GM19452 (cell line): ENCODE results near the gene EMILIN1.
"Not testable (repeated sequence)": the region's sequence is repeated elsewhere in the genome, so short reads cannot be mapped to it uniquely, and the experiment has no call there.

Experiments
- ATAC-seq: cut with Tn5 transposase; IDR thresholded peaks from one replicate; pipeline ENCODE4 v1.9.1; 2021; ENCODE audit not compliant: unreplicated experiment

The EMILIN1 gene

DNA sequence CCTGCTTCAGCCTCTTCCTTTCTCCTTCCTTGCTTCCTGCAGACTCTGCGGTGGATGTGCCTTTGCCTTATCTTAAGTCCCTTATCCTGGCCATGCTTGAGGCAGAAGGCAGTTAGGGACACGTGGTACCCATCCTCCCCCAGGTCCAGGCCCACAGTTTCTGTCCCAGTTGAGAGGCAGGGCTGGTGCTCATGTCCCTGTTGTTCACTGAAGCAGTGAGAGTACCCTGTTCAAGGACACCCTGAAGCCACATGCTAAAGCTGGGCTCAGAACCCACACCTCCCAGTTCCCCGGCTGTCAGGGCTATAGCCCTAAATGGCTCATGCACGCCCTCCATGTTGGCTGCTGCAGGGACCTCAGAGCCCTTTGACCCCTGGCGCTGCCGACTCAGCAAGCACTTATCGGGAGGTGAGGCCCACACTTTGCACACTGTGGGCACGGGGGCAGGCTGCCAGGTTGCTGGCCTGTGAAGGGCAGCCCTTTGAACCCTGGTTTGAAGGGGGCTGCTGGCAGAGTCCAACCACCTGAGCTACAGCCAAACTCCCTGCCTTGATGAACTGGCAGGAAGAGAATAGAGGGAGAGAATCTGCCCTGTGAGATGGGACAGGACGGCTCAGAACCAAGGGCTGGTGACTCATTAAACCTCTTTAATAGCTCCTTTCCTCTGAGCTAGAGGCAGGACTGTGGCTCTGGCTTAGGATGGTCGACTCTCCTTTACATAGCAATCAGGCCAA is 14.4 kb downstream of the EMILIN1 start:
- no peak for ATAC-seq

DNA sequence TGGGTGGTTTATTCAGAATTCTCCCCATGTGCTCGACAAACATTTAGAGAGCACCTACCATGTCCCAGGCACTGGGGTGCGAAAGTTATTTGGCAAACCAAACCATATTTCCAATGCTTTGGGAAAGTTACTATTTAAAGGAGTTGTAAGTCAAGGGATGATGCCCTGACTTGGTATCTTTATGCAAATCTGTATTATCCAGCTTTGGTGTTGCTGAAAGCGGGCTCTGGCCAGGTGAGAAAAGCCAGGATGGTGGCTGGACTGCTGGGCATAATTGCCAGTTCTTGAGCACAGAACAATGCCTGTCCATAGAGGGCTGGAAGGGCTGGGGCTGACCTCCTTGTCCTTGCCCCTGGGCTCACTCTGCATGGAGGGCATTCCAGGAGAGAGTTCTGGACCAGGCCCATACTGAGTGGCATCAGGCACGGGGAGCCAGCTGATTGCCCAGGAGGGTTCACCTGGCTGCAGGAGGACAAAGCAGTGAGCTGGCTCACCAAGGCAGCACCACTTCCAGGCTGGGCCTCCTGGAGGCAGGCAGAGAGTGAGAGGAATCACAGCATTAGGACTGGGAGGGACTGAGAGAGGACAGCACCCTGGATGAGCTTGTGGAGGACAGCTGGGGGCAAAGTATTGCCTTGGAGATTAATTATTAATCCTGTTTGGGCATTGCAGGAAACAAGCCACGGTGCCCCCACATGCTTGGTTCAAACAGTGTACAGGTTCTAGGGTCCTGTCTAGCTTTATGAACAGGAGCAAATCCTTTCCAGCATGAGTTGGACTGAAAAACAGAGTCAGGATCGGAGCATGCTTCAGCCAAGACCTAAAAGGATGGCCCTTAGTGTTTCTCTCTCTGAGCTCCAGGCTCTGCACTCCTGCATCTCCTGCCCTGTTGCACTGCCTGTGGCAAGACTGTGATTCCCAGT is 15.3 kb downstream of the EMILIN1 start:
- no peak for ATAC-seq

DNA sequence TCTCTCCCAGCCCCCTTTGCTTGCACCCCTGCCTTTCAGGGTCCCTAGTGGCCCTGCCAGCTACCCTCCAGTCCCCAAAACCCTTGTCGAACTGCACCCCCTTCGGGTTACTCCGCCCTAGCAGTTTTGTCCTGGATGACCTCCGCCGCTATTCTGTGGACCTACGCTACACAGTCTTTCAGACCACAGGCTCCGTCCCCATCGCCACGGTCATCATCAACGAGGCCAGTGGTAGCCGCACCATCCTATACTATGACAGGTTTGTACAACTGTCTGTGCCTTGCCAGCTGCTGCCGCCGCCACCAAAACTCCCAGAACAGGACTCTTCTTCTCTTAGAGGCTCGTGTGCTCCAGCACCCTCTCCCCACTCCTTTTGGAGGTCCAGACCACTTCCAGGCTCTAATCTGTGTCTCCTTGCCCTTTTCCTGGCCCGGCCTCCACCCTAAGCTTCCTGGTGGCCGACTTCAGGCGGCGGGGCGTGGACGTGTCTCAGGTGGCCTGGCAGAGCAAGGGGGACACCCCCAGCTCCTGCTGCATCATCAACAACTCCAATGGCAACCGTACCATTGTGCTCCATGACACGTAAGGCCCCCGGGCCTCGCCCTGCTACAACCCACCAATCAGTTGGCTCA is 16.1 kb downstream of the EMILIN1 start:
- no peak for ATAC-seq

DNA sequence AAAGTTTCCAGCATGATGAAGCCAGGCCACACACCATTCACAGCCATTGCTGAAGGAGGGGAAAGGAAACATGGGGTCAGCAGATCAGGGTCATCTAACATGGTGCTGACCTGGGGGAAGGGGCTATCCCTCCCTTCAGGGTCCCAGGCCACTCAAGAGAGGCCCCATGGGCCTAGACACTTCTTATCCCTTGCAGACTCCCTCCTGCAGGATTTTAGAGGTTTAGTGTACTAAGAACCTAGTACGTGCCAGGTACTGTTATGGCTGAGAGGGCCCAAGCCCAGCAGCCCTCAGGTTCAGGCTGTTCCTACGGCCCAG is 17.0 kb downstream of the EMILIN1 start:
- no peak for ATAC-seq

DNA sequence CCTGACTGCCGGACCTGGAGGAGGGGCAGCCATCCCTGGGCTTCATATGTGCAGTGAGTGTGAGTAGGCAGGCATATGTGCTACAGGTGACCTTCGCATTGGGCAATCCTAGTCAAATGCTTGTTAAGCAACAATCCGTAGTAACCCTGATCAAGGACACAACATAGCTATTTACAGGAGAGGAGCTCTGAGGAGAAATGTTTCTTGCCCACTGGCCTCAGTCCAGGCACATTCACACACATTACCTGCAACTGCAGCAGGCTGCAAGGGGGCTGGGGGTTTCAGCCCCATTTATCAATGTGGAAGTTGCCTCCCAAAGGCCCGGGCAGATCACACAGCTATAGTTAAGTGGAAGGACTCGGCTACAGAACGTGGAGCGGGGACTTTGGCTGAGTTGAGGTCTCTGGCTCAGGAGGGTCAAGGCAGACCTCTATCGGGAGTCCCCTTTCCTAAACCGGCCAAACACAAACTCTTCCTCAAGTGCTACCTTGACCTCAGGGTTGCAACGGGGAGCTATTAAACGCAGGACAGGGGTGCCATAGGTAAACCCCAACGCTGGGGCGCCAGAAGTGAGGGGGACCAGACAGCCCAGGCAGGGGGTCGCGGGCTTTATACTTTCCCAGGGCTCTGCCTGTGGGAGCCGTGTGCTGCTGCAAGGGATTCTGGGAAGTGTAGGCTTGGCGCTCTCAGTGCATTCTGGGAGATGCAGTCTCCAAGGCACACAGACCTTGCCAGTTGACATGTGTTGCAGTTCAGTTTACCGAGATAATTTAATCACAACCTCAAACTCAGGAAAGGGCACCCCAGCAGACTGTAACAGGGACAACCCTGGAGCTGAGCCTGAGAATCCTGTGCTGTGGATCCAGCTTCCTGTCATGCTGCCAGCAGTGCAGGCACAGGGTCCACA is 17.6 kb downstream of the EMILIN1 start:
- no peak for ATAC-seq

DNA sequence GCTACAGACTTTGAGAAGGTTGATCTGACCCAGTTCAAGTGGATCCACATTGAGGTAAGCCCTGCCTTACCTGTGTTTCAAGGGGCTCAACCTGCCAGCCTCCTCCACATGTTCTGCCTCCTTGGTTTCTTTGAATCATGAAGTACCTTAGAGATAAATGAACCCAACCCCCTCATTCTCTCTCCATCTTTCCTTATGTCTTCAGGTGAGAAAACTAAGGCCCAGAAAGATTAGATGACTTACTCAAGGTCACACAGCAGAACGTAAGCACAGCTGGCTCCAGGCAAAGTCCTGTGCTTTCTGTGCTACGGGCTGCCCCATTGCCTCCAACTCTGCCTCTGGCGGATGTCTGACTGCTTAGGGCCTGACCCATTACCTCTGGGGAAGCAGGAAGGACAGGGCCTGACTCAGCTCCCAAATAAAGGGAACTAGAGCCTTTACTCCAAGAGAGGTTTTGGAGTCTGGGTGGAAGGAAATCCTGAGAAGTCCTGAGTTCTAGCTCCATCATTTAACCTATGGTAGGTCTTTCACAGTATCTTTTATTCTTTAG is 18.4 kb downstream of the EMILIN1 start:
- ATAC-seq: no peak

DNA sequence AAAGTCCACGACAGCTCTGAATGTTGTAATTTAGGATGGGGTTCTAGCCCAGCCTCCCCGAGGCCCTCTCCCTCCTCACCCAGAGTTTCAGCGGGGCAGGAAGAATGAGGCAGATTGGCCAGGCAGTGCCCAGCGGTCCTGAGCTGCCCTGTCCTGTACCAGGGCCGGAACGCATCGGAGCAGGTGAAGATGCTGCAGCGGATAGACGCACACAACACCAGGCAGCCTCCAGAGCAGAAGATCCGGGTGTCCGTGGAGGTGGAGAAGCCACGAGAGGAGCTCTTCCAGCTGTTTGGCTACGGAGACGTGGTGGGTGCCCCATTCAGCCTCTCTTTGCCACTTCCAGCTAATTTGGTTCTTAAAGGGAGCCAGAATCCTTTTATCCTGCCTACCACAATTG is 18.9 kb downstream of the EMILIN1 start:
- ATAC-seq: no peak

DNA sequence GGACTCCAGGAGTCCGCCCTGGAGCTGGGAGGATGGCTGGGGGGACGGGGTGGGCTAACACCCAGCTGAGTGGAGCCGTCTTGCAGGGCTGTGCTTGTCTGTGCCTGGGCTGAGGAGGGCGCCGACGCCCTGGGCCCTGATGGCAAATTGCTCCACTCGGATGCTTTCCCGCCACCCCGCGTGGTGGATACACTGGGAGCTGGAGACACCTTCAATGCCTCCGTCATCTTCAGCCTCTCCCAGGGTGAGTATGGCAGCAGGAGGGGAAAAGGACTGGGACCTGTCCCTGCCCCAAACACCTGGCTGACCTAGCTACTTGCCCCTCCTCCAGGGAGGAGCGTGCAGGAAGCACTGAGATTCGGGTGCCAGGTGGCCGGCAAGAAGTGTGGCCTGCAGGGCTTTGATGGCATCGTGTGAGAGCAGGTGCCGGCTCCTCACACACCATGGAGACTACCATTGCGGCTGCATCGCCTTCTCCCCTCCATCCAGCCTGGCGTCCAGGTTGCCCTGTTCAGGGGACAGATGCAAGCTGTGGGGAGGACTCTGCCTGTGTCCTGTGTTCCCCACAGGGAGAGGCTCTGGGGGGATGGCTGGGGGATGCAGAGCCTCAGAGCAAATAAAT is 21.0 kb downstream of the EMILIN1 start:
- no peak for ATAC-seq

DNA sequence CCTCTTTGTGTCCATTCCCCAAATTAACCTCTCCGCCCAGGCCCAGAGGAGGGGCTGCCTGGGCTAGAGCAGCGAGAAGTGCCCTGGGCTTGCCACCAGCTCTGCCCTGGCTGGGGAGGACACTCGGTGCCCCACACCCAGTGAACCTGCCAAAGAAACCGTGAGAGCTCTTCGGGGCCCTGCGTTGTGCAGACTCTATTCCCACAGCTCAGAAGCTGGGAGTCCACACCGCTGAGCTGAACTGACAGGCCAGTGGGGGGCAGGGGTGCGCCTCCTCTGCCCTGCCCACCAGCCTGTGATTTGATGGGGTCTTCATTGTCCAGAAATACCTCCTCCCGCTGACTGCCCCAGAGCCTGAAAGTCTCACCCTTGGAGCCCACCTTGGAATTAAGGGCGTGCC is 21.6 kb downstream of the EMILIN1 start:
- ATAC-seq: no peak

DNA sequence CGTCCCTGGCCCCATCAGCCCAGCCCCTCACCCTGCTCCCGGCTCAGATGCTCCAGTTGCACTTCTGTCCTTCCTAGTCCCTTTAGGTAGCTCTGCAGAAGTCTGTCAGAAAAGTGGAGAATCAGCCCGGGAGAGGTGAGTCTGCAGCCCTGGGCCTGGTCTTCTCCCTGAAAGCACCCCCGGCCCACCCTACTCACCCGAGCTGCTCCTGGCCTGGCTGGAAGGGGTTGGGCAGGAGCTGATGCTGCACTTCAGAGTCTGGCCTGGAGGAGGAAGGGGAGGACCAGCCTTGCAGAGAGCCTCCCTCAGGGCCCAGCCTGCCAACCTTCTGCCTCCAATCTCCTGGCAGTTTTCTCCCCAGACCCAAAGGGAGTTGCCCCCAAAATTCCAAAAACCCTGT is 23.9 kb downstream of the EMILIN1 start:
- ATAC-seq: no peak

DNA sequence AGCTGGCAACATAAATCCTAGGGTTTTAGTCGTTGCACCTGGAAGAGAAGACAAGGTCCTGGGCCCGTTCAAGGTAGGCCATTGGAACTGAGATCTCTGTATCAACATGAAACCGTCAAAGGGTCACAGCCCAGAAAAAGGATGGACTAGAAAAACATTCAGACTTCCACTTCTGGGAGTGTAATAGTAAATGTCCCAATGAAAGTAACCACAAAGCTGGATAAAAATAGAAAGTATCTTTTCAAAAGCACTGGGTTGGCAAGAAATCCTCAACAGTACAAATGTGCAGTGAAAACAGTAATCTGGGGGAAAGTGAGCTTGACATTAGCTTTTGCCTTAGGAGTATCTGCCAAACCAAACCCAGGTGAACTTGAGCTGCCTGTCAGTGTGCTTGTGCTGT is 27.6 kb downstream of the EMILIN1 start:
- ATAC-seq: no peak

DNA sequence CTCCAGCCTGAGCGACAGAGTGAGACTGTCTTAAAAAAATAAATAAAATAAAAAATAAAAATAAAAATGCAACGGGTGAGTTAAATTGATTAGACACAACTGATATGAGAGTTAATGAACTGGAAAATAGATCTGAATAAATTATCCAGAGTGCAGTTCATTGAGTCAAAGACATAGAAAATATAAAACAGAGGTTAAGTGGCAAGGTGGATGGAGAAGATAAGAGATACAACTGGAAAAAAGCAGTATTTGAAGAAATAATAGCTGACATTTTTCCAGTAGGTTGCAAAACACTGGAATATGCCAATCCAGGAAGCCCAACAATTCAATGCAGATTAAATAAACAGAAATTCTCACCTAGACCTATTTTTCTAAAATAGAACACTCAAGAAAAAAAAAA is 29.8 kb downstream of the EMILIN1 start:
- no peak for ATAC-seq

DNA sequence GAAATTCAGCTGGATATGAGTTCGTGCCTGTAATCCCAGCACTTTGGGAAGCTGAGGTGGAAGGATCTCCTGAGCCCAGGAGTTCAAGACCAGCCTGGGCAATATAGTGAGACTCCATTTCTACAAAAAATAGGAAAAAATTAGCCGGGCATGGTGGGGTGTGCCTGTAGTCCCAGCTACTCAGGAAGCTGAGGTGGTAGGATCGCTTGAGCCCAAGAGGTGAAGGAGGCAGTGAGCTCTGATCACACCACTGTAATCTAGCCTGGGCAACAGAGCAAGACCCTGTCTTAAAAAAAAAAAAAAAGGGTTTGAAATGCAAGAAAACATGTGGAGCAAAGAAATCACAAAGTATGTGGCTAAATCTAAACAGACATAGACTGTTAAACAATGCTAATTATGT is 30.7 kb downstream of the EMILIN1 start:
- ATAC-seq: no peak

DNA sequence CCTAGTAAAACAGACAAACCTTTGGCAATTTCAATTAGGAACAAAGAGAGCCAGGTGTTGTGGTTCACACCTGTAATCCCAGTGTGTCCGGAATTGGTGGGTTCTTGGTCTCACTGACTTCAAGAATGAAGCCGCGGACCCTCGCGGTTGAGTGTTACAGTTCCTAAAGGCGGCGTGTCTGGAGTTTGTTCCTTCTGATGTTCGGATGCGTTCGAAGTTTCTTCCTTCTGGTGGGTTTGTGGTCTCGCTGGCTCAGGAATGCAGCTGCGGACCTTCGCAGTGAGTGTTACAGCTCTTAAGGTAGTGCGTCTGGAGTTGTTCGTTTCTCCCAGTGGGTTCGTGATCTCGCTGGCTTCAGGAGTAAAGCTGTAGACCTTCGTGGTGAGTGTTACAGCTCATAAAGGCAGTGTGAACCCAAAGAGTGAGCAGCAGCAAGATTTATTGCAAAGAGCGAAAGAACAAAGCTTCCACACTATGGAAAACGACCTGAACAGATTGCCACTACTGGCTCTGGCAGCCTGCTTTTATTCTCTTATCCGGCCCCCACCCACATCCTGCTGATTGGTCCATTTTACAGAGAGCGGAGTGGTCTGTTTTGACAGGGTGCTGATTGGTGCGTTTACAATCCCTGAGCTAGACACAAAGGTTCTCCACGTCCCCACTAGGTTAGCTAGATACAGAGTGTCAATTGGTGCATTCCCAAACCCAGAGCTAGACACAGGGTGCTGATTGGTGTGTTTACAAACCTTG is 32.4 kb downstream of the EMILIN1 start:
- ATAC-seq: not testable (repeated sequence)

DNA sequence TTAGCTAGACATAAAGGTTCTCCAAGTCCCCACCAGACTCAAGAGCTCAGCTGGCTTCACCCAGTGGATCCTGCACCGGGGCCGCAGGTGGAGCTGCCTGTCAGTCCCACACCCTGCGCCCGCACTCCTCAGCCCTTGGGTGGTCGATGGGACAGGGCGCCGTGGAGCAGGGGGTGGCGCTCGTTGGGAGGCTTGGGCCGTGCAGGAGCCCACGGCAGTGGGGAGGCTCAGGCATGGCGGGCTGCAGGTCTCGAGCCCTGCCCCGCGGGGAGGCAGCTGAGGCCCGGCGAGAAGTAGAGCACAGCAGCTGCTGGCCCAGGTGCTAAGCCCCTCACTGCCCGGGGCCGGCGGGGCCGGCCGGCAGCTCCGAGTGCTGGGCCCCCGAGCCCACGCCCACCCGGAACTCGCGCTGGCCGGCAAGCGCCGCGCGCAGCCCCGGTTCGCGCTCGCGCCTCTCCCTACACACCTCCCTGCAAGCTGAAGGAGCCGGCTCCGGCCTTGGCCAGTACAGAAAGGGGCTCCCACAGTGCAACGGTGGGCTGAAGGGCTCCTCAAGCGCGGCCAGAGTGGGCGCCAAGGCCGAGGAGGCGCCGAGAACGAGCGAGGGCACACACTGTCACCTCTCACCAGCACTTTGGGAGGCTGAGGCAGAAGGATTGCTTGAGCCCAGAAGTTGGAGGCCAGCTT is 33.1 kb downstream of the EMILIN1 start:
- not testable (repeated sequence) for ATAC-seq

DNA sequence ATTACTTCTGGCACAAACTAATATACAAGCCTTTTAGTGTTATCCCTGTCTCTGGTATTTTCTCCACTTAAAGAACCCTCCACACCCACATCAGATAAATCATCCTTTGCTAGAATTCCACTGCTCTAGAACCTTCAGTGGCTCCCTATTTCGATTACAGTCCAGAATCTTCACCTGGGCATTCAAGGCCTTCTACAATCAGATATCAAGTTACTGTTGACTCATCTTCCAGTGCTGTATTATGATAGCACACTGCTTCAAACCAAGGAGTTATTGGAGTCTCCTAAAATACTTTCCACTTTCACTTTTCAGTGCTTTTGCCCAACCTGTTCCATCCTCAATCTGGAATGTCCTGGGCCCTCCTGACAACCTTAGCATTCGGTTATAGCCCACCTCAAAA is 37.1 kb downstream of the EMILIN1 start:
- ATAC-seq: no peak

DNA sequence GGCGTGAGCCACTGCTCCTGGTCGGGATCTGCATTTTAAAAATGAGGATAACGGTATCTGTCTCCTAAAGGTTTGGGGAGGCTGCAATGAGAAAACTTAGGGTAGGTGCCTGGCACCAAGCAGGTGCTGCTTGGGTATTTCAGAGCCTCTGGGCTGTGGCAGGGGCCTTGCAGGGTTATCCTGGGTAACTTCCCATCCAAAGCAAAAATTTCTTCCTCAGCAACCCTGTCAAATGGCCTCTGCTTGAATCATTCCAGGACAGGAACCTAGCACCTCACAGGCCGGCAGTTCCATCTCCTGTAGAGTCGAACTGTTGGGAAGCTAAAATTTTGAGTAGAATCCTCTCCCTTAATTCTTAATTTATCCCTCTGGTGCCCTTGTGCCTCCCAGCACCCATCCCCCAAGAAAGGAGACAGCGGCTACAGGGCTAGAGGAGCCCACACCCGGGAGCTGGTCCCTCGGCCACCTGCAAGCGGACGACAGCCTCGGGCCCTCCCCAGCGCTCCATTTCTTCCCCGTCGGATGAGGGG is 39.6 kb downstream of the EMILIN1 start:
- no peak for ATAC-seq

DNA sequence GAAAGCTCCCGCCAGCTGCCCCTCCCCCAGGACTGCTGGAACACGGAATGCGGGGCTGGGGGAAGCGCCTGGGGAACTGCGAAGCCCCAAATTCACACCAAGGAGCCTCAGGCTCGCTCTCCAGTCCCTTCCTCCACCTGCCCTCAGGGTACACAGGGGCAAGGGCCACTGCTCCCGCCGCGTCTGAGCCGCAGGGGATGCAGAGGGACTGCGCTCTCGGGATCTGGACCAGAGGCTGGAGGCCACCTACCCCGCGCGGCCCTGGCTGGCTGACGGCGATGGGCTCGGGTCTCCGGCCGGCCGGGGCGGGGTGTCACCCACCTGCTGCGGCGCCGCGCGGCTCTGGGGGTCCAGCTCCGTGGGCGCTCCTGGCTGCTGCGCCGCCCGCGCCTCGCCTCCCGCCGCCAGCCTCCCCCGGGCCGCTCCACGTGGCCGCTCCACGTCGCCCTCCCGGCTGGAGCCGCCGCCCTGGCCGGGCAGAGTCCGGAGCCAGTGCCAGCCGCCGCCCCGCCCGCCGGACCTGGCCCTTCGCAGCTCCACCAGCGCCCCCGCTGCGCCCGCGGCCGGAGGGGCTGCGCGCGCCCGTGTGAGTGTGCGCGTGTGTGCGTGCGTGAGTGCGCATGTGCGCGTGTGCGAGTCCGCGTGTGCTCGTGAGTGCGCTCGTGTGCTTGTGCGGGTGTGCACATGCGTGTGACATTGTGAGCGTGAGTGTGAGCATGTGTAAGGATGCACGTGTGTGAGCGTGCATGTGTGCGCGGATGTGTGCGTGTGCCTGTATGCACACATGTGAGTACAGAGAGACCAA is 40.3 kb downstream of the EMILIN1 start, which contains the start of gene CGREF1:
Gene CGREF1 (minus strand): TSS at position 604 of the 805 bp plus-strand sequence. CDS start 14,762 bp downstream, outside the sequence.
- no peak for ATAC-seq
